Stimulated activated CD4-positive, alpha-beta T cell treated with anti-CD3 and anti-CD28 coated beads, Interleukin-1b, Interleukin-23, amount 100 ng/mL, for 24 hours (primary cell): ENCODE data around the gene LEKR1.

ENCODE experiments used
- DNase-seq, 4 experiments: peaks; one replicate each; pipeline ENCODE4 v3.0.0-alpha.2; 2020; ENCODE audit warnings: low read depth in 4 of 4, low spot score in 1 of 4

Gene LEKR1

GRCh38 chr3:157094751-157095480, 268.8 kb downstream of the LEKR1 start:
- no peak for DNase-seq
